CD4-positive, alpha-beta T cell treated with Interleukin-12 subunit alpha and Interleukin-12 subunit beta, for 1 hour (primary cell): Measurements from ENCODE around the gene ZNF865.
A peak's percentile ranks its signal among the peaks of the same experiment; 100 is the strongest.
"Not testable (repeated sequence)": the region's sequence is repeated elsewhere in the genome, so short reads cannot be mapped to it uniquely, and the experiment has no call there.

Experiments used
- DNase-seq: peaks from one replicate; pipeline ENCODE4 v3.0.0-alpha.2; 2020

Gene ZNF865

DNA sequence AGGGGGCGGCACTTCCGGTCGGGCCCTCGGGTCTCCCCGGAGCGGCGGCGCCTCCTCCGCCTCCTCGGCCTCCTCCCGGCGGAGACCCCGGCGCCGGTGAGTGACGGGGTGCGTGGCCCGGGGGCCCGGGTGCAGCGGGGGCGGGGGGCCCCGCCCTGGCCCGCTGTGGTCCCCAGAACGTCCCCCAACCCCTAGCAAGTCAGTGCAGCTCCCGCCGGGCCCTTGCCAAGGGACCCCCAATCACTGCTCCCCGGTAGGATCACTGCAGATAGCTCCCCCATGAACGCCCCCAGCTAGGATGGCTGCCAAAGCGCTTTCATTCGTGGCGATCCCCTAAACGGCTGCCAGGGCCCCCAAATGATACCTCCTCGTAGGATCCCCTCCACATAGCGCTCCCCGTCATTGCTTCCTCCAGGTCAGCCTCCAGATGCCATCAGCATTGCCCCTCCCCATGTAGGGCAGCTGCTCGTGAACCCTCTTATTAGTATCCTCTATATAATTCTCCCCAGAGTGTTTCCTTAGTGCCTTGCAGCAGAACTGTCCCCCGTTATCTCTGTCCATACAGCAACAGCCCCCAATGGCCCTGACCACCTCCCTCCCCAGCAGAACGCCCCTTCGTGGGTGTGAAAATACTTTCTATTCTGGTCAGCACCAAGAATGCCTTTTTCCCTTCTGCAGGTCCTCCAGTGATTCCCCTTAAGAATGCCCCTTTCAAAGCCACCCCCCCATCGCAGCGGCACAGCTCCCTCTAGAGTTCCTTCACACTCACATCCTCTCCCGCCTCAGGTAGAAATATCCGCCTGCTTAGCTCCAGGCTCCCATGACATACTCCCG lies at the start of gene ZNF865:
Gene ZNF865, plus strand, starts transcription at position 11 of the 834 bp plus-strand sequence. CDS start 7,972 bp downstream, outside the sequence.
- peak; percentile 75 for DNase-seq

DNA sequence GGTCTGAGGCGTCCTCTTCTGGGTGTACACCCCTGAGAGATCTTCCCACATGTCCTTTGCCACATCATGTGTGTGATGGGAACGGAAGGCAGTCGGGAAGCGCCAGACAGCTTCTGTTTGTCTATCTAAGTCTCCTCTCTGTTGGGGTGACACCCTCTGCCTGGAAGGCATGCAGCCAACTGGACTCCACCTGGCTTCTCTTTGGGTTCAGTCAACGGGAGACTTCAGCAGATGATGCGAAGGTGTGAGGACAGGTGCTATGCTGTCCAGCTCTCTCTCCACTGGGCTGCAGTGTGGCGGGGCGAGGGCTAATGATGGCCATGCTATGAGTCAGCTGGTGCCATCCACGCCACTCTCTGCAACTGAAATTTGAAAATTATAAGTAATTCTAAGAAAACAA lies 45.8 kb upstream of the ZNF865 start:
- DNase-seq, result no peak

DNA sequence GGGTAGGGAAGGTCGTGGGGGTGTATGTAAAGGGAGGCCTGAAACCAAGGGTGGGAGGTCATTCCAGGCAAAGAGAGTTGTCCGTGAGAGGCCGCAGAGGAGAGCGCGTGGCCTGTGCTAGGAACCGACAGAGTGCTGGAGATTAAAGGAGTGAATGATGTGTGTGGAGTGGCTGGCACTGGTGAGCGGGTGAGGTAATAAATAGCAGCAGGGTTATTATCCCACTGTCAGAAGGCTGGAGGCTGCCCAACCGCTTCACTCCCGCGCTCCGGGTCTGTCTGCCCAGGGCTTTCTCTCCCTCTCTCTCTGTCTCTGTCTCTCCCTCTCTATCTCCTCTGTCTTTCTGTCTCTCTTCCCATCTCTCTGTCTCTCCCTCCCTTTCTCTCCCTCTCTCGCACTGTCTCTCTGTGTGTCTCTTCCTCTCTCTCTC lies 42.2 kb upstream of the ZNF865 start:
- no peak for DNase-seq

DNA sequence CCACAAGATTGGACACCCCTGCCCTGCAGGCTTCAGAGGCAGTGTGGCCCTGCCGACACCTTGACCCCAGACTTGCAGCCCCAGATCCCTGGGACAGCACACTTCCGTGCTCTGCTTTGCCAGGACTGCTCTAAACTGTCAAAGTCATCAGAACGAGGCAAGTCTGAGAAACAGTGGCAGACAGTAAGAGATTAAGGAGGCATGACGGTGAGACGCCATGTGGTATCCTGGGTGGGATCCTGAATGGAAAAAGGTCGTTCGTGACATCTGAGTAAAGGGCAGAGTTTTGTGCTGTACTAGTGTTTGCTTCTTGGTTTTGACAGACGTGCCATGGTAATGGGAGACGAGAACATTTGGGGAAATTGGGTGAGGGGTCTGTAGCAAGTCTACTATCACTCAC lies 38.6 kb upstream of the ZNF865 start:
- no peak for DNase-seq

DNA sequence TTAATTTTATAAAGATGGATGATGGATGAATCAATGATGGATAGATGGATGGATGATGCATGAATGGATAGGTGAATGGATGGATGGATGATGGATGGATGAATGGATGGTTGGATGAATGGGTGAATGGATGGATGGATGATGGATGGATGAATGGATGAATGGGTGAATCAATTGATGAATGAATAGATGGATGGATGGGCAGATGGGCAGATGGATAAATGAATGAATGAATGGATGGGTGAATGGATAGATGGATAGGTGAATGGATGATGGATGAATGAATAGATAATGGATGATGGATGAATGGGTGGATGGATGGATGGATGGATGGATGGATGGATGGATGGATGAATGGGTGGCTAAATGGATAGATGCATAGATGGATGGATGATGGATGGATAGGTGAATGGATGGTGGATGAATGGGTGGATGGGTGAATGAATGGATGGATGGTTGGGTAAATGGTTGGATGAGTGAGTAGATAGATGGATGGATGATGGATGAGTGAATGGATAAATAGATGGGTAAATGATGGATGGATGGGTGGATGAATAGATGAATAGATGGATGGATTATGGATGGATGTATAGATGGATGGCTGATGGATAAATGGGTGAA lies 37.6 kb upstream of the ZNF865 start:
- no peak for DNase-seq

DNA sequence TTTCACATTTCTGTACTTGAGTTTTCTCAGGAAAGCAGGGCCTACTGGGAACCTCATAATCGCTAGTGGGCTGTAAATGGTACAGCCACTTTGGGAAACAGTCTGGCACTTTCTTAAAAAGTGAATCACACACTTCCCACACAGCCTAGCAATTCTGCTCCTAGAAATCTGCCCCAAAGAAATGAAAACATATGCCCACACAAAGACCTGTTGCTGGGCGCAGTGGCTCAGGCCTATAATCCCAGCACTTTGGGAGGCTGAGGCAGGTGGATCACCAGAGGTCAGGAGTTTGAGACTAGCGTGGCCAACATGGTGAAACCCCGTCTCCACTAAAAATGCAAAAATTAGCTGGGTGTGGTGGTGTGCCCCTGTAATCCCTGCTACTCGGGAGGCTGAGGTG lies 36.0 kb upstream of the ZNF865 start:
- DNase-seq, result not testable (repeated sequence)

DNA sequence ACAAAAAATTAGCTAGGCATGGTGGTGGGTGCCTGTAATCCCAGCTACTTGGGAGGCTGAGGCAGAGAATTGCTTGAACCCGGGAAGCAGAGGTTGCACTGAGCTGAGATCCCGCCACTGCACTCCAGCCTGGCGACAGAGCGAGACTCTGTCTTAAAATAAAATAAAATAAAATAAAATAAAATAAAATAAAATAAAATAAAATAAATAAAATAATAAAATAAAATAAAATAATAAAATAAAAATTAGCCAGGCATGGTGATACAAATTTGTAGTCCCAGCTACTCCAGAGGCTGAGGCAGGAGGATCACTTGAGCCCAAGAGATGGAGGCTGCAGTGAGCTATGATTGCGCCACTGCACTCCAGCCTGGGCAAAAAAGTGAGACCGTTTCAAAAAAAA lies 31.5 kb upstream of the ZNF865 start:
- DNase-seq, result not testable (repeated sequence)

DNA sequence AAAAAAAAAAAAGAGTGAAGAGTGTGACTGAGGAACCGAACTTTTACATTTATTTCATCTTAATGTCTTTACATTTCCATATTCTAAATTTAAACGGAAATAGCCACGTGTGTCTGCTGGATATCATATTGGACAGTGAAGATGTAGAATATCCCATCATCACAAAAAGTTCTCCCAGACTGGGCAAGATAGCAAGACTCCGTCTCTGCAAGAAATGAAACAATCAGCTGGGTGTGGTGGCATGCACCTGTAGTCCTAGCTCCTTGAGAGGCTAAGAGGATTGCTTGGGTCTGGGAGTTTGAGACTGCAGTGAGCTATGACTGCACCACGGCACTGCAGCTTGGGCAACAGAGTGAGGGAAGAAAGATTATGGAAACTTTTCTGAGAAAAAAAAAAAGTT lies 28.7 kb upstream of the ZNF865 start:
- no peak for DNase-seq

DNA sequence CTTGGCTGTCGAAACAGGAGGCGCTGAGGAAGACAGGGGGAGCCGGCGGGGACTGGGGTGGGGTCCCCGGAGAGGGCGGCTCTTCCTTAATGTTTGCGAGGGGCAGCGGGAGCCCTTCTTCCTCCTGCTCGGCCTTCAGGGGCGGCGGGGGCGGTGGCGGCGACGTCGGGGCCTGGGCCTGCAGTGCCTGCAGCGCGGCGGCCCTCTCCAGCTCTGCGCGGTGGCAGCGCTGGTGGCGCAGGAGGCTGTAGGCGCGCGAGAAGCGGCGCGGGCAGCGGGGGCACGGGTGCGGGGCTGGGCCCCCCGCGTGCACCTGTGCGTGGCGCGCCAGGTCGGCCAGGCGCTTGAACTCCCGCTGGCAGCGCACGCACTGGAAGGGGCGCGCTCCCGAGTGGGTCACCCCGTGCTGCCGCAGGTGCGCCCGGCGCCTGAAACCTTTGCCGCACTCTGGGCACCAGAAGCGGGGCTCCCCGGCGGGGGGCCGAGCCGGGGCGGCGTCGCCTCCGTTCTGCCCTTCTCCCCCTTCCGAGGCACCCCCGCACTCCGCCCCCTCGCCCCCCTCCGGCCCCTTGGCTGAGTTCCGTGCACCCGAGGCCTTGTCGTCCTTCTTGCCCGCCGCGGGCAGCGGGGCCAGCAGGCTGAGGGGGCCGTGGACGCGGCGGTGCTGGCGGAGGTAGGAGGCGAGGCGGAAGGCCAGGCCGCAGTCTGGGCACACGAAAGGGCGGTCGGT lies 27.3 kb upstream of the ZNF865 start:
- DNase-seq, result no peak

DNA sequence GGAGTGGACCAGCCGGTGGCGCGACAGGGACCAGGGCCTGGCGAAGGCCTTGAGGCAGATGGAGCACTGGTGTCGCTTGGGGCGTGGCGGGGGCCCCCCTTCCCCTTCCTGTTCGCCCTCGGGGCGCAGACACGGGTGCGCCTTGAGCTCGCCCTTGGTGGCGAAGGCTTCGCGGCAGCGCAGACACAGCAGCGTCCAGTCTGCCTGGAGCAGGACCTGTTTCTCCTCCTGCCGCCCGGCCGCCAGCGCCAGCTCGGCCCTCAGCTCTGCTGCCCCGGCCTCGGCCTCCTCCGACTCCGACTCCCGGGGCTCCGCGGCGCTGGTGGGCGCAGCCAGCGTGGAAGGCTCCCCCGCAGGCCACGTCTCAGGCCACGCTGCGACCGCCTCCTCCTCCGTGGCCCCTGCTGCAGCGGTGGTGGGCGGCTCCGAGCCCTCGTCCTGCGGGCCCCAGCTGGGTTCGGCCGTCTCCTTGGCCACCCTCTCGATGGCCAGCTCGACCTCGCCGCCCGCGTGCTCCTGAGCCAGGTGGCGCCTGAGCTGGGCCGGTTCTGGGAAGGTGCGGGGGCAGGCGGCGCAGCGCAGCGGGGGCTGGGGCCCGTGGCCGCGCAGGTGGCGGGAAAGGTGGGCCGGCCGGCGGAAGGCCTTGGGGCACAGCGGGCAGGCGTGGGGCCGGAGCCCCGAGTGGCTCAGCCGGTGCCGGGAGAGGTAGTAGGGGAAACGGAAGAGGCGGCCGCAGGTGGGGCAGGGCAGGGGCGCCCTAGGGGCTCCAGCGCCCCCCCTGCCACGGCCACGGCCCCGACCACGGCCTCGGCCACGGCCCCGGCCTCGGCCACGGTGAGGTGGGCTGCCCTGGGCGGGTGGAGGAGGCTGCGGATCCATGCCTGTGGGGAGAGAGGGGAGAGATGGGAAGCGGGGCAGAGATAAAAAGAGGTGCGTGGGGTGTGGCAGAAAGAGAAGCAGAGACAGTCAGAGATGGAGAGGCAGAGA lies 26.4 kb upstream of the ZNF865 start:
- DNase-seq, result no peak

DNA sequence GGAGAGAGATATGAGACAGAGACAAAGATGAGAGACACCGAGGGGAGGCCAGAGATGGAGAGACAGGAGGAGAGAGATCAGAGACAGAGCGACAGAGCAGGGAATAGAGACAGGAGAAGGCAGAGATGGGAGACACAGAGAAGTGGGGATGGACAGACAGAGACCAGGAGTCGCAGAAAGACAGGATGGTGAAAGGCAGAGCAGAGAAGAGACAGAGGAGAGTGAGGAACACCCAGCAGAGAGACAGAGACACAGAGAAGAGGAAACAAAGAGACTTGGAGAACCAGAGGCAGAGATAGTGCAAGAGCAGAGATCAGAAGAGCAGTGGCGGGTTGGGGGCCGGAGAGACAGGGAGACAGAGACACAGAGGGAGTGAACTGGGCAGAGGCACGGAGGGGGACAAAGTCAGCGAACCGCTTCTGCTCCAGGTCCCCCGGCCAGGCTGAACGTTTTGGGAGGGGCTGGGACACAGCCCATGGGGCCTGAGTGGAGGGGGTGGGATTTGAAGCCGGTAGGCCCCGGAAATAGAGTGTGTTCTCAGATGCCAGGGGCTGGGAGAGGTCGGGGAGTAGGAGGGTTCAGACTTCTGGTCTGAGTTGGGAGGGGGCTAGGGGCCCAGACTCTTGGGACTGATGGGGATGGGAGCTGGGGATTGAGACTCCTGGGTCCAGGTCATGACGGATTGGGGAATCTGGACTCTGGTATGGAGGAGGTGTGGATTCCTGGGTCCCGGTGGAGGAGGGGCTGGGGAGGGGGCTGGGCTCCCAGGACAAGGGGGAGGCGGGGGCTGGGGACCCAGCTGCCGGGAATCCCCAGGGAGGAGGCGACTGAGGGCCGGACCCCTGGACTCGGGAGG lies 25.5 kb upstream of the ZNF865 start:
- DNase-seq, result no peak

DNA sequence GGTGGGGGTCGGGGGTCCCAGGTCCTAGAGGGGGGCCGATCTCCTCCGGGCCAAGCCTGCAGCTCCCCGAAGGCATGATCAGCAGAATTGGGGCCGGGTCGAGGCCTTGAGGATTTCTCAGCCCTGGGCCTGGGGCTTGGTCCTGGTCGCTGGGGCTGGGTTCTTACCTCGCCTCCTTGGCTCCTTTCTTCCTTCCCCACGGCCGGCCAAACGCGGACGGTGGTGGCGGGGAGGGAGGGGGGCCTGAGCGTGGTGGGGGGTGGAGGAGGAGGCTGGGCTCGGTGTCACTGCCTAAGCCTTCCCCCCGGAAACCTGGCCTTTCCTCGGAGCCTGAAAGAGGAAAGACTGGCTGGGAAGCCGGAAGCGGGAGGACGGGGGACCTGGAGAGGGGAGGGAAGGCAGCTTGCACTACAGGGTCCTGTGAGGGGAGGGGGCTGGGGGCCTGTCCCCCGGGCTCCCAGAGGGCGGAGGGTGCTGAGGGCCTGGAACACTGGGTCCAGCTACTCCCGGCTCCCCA lies 24.8 kb upstream of the ZNF865 start, which contains the start of gene ZNF579:
Gene ZNF579, minus strand, starts transcription at position 221 of the 517 bp plus-strand sequence. CDS start 1,209 bp downstream, outside the sequence.
- DNase-seq, result peak; percentile 80

DNA sequence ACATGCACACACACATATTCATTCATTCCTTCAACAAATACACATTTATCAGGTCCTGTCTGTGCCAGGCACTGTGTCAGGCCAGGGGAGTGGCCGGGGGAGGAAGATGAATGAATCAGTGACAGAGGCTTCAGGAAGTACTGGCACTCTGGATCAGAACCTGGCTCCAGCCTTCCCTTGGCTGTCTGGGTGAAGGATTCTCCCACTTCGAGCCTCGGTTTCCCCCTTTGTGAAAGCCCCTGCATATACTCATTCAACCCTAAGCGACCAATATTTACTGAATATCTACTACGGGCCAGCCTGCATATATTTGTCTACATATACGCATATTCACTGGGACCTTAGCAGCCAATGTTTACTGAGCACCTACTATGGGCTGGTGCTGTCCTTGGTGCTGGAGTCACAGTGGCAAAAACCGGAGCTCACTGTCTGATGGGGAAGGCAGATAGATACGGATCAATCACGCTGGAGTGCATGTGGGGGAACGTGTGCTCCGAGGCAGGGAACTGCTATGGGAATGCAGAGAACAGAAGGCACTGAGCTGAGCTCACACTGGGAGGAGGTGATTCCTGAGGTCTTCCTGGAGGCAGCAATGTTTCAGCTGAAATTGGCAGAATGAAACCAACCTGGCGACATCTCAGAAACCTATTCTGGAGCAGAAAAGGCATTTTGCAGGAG lies 24.2 kb upstream of the ZNF865 start:
- DNase-seq, result no peak

DNA sequence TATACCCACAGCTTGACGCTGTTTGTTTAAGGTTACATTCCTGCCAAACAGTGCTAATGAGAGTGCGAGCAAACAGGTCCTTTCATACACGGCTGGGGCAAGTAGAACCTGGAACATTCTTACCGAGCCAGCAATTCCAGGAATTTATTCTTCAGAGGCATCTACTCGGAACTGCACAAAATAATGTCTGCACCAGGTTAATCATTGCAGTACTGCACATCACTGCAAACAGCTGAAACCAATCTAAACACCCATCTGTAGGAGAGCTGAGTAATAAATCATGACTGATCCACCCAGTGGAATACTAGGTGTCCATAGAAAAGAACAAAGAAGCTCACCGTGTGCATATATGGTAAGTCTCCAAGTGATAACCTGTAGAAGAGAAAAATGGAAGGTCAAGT lies 23.6 kb upstream of the ZNF865 start:
- no peak for DNase-seq

DNA sequence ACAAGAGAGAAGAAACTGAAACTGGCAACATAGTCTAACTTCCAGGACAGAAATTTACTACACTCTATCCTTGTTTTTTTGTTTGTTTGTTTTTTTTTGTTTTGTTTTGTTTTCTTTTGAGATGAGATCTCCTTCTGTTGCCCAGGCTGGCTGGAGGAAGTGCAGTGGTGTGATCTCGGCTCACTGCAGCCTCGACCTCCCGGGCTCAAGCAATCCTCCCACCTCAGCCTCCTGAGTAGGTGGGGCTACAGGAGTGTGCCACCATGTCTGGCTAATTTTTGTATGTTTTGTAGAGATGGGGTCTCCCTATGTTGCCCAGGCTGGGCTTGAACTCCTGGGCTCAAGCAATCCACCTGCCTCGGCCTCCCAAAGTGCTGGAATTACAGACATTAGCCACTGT lies 23.2 kb upstream of the ZNF865 start:
- not testable (repeated sequence) for DNase-seq

DNA sequence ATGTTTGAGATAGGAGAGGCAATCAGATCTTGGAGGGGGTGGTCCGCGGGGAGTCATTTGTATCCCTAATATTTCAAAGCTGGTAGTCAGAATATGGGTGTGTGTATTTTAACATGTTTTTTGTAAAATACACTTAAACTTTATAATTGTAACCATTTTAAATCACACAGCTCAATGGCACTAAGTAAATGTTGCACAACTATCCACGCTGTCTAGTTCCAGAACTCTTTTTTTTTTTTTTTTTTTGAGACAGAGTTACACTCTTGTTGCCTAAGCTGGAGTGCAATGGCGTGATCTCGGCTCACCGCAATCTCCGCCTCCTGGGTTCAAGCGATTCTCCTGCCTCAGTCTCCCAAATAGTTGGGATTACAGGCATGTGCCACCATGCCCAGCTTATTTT lies 21.6 kb upstream of the ZNF865 start:
- DNase-seq, result not testable (repeated sequence)

DNA sequence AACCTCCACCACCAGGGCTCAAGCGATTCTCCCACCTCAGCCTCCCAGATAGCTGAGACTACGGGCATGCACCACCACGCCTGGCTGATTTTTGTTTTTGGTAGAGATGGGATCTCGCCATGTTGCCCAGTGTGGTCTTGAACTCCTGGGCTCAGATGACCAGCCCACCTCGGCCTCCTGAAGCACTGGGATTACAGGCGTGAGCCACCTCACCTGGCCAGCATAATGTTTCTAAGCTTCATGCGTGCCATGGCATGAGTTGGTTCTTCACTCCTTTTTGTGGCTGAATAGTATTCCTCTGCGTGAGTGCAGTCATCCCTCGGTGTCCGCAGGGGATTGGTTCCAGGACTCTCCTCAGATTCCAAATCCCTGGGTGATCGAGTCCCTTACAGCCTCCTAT lies 20.6 kb upstream of the ZNF865 start:
- no peak for DNase-seq

DNA sequence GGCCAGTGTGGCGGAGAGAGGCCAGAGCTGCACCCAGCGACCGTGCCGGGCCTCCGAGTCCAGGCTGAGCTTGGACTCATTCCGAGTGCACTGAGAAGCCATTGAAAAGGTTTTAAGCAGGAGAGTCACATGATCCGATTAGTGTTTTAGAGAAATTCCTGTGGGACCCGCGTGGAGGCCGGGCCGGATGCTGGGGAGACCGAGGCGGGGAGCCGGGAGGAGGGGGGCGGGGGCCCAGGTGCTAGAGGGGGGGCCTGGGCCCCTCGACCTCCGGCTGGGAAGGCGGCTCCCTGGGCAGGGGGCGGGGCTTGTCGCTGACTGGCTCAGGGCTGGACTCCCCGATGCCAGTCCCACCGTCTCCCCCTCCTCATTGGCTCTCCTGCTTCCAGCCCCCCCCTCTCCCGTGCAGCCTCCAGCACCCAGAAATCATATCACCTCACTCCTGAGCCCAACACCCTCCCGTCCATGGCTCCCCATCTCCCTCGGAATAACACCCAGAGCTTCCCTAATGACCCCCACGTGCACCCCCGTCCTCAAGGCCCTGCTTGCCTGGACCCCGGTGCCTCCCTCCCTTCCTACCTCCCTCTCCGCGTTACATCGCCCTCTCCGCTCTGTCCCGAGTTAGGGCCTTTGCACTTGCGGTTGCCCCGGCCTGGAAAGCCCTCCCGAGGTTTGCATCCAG lies 19.6 kb upstream of the ZNF865 start:
- DNase-seq, result peak; percentile 44

DNA sequence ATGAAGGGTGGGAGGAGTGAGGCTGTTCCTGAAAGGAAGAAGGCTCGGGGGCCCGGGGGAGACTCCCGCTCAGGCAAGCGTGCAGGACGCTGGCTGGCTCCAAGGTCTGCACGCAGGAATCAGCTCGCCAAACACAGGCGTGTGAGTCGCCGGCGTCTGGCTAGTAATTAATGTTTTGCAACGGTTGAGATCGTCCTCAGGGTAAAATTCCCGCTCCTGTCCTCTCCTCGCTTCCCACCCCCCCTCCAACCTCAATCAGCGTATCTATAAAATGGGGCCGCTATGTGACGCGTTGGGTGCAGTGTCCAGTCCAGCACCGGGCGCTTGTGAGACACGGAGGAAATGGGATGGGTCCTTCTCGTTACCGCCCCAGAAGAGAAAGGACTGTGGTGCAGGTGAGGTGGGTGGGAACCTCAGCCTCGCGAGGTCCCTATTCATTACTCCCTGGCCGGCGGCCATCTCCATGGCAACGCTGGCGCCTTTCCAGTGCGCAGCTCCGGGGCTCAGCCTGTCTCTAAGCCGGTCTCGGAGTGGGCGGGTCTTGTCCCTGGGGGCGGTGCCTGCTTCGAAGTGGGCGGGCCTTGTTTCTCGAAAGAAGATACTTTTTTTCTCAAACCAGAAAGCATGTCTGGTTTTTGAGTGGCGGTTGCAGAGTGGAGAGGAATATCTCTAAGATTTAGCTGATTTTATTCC lies 18.3 kb upstream of the ZNF865 start:
- peak; percentile 95 for DNase-seq
